Measurements from ENCODE around the gene ICE2. TPM values are rescaled to one million over a fixed set of nuclear protein-coding genes. Genes with fewer than 3 reads are reported as not detected.

ICE2 gene
- total and polyA plus RNA-seq, 2 of the 8 experiments (the other 6 are each of a cell fraction or from before 2014, with no cell fraction given) = 40.0 to 87.3 TPM

- TF ChIP-seq CHD7 (IDR thresholded peaks at IDR 0.05; ENCODE audit: insufficient replicate concordance, low read length) = no peak
- TF ChIP-seq KDM5A (IDR thresholded peaks at IDR 0.05; ENCODE audit: low read length) = no peak
- TF ChIP-seq SIN3A (conservative IDR thresholded peaks at IDR 0.05 in 1 of 2, IDR thresholded peaks at IDR 0.05 in 1 of 2; ENCODE audit: low read depth in 1 of 2, low read length in 2 of 2) = no peak
- TF ChIP-seq RNF2 (IDR thresholded peaks at IDR 0.05; ENCODE audit: borderline replicate concordance, low read depth, low read length, missing control alignments, poor library complexity, severe bottlenecking) = no peak
- no peak for TF ChIP-seq CBX8 (IDR thresholded peaks at IDR 0.05; ENCODE audit: borderline replicate concordance, low read depth, low read length)
- no peak for TF ChIP-seq KDM1A (IDR thresholded peaks at IDR 0.05; ENCODE audit: borderline replicate concordance, low read length)
- no peak for TF ChIP-seq EGR1 (IDR thresholded peaks at IDR 0.05; ENCODE audit: borderline replicate concordance, low read depth, low read length)
- no peak for TF ChIP-seq NRF1 (IDR thresholded peaks at IDR 0.05; ENCODE audit: low read depth, low read length)
- no peak for TF ChIP-seq CBX5 (IDR thresholded peaks at IDR 0.05; ENCODE audit: low read depth, low read length)
- no peak for TF ChIP-seq ZNF274 (IDR thresholded peaks at IDR 0.05; ENCODE audit: borderline replicate concordance, extremely low read depth, low read length)
These were observed 67.0 kb downstream of the ICE2 start (continued) for GRCh38 chr15:60411774-60412425.

Measured in H1 (cell line).